ENCODE results near the gene PTGDS.
A peak's percentile ranks its signal among the peaks of the same experiment; 100 is the strongest.

PTGDS gene

GRCh38 chr9:137026384-137026783 lies 49.1 kb downstream of the PTGDS start:
- no peak for DNase-seq (ENCODE audit: low read depth)

GRCh38 chr9:137026828-137027227 lies 49.5 kb downstream of the PTGDS start:
- no peak for DNase-seq (ENCODE audit: low read depth)

DNA sequence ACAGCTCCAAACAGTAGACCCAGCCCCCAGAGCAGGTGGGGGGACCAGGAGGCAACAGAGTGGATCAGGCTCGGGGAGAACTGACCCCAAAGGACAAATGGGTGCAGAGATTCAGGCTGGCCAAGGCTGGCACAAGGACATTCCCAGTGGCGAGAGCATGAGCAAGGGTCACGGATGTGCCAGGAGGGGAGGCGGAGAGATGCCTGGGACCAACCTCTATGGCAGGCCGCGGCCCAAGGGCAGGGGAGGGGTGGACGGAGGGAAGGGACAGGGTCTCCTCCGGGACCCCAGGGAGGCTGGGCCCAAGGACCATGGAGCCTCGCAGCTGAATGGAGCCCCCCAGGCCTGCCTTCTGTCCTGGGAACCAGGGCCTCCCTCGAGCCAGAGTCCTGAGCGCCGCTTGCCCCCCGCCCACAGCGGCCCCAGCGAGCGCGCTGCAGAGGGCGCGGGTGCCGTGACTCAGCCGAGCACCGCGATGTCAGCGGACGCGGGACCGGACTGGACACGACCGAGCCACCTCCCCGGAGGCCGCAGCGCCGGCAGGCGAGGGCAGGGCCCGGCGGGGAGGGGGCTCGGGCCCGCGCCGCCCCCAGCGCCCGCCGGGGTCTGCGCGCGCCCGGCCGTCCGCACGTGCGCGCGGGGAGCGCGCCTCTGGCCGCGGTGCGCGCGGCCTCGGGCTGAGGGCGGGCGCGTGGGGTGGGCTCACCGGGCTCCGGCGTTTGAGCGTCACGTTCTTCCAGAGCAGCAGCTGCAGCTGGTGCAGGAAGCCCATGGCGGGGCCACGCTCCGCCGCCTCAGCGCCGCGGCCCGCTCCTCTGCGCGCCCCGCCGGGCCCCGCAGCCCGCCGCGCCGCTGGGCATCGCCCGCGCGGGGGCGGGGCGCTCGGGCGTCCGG lies 50.3 kb downstream of the PTGDS start, which contains the start of gene ABCA2:
ABCA2 (minus strand) TSS at position 869 of the 894 bp plus-strand sequence; CDS start at position 772, 97 bp downstream.
- no peak for DNase-seq (ENCODE audit: low read depth)

- DNase-seq (ENCODE audit: low read depth) = peak; percentile 48
Measured at GRCh38 chr9:137028263-137029057, 51.2 kb downstream of the PTGDS start.

GRCh38 chr9:137029058-137029936 lies 52.0 kb downstream of the PTGDS start:
- DNase-seq (ENCODE audit: low read depth) = peak; percentile 64

- DNase-seq (ENCODE audit: low read depth) = no peak
Measured at GRCh38 chr9:137030006-137030405, 52.7 kb downstream of the PTGDS start.

DNA sequence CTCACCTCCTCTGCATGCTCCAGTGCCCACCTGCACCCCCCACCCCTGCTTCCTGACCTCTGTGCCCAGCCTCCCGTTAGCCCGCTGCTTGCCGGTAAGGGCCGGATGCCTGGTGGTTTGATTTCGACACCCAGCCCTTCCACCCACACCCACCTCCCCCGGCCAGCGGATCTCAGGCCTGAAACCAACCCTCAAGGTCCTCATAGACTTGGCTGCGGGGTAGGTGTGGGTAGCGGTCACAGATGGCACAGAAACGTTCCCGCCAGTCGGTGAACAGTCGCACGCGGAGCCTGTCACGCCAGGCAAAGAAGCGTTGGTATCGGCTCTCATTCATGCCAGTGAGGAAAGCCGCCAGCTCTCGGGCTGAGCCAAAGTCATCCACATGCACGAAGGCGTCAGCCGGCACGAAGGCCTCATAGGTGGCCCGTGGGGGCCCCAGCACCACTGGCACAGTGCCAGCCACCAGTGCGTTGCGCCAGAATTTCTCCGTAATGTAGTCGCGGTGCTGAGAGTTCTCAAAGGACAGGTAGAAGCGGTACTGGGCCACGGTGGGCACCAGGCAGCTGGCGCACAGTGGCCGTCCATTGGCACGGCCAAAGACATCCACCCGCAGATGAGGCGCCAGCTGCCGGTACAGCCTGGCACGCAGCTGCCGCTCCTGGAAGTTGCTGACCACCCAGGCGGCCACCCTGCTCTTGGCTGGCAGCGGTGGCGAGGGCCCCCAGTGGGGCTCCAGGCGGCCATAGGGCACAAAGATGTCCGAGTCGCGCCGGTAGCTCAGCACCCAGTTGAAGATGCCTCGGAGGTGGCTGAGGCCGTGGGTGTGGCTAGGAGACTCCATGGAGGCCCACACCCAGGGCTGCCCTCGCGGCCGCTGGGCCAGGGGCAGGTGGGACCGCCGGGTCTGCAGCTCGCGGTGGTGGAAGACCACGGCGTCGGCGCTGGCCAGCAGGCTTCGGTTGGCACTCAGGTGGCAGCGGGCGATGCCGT lies 53.5 kb downstream of the PTGDS start:
- DNase-seq (ENCODE audit: low read depth) = peak; percentile 52
